ENCODE measurements around the gene STXBP5. TPM values are rescaled to one million over a fixed set of nuclear protein-coding genes. Genes with fewer than 3 reads are reported as not detected.
A peak's percentile ranks its signal among the peaks of the same experiment; 100 is the strongest.

STXBP5 gene
- total and polyA plus RNA-seq, 9 of the 15 experiments (the other 6 are each of a cell fraction or from before 2014, with no cell fraction given) = 23.3 to 172 (median 71.5) TPM

DNA sequence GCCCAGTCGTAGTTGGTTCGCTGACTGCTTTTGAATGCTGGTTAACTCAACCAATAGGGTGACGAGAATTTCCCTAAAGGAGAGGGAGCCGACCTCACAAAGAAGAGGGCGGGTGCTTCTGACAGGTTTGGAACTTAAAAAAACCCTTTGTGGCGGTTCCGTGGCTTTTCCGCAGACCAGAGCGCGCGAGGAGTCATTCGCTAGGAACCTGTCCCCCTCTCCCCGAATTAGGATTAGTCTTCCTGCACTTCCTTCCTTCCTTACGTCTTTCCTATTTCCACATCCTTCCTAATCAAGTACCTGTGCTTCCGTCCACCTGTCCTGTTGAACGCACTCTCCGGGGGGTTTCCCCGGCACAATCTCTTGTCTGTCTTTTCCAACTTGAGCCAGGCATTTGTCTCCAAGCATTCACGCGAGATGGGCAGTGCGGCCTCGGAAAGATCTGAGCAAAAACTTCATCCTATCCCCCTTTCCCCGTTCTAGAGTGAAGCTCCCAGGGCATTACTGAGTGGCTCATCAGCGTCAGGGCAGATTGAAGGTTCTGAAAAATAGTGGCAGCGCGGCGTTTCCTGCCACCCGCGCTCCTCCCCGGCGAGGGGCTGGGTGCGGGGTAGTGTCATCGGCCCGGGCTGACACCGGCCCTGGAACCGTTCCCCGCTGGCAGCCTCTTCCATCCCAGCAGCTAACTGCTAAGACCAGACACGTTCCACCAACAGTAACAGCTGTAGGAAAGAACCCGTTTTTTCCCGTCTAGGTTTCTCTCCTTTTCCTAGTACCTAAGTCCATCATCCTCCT lies 1.5 kb upstream of the STXBP5 start (continued):
- TF ChIP-seq, protein P1, sequence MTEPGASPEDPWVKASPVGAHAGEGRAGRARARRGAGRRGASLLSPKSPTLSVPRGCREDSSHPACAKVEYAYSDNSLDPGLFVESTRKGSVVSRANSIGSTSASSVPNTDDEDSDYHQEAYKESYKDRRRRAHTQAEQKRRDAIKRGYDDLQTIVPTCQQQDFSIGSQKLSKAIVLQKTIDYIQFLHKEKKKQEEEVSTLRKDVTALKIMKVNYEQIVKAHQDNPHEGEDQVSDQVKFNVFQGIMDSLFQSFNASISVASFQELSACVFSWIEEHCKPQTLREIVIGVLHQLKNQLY (CRISPR knock-in tag; conservative IDR thresholded peaks at IDR 0.05) = peak in 1 of 2 experiments; percentile 66; a peak in 1 of 4 replicates
- TF ChIP-seq MEF2A (IDR thresholded peaks at IDR 0.05; ENCODE audit: control insufficient read depth, low read depth, low read length) (0 out of 2 replicates have a peak, but pooled peaks have one; percentile 25), ARID1B (IDR thresholded peaks at IDR 0.05) (peak; percentile 55), POLR2G (IDR thresholded peaks at IDR 0.05; ENCODE audit: low read depth, low read length) (peak; percentile 80), POLR2AphosphoS2 (IDR thresholded peaks at IDR 0.05; ENCODE audit: low read length) (peak; percentile 97), SNRNP70 (optimal IDR thresholded peaks at IDR 0.05; ENCODE audit: low read depth, low read length) (no peak), BDP1 (IDR thresholded peaks at IDR 0.05; ENCODE audit: insufficient read depth, insufficient read length) (no peak), KAT2B (IDR thresholded peaks at IDR 0.05; ENCODE audit: low read depth, low read length) (no peak), RBM15 (IDR thresholded peaks at IDR 0.05; ENCODE audit: insufficient read depth, low read length) (no peak), MCM3 (IDR thresholded peaks at IDR 0.05) (no peak), MTA1 (IDR thresholded peaks at IDR 0.05; ENCODE audit: borderline replicate concordance) (peak; percentile 82), FOXK2 (conservative IDR thresholded peaks at IDR 0.05 in 1 of 2, IDR thresholded peaks at IDR 0.05 in 1 of 2; ENCODE audit: low read depth in 2 of 2) (peak; percentile 48 to 56; a peak in 3 of 4 replicates), MYNN (IDR thresholded peaks at IDR 0.05) (no peak), MYNN (CRISPR knock-in tag; IDR thresholded peaks at IDR 0.05) (no peak)
- TF ChIP-seq, protein P2, sequence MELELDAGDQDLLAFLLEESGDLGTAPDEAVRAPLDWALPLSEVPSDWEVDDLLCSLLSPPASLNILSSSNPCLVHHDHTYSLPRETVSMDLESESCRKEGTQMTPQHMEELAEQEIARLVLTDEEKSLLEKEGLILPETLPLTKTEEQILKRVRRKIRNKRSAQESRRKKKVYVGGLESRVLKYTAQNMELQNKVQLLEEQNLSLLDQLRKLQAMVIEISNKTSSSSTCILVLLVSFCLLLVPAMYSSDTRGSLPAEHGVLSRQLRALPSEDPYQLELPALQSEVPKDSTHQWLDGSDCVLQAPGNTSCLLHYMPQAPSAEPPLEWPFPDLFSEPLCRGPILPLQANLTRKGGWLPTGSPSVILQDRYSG (tag; conservative IDR thresholded peaks at IDR 0.05; ENCODE audit: low read depth) = no peak
- TF ChIP-seq, protein P3, sequence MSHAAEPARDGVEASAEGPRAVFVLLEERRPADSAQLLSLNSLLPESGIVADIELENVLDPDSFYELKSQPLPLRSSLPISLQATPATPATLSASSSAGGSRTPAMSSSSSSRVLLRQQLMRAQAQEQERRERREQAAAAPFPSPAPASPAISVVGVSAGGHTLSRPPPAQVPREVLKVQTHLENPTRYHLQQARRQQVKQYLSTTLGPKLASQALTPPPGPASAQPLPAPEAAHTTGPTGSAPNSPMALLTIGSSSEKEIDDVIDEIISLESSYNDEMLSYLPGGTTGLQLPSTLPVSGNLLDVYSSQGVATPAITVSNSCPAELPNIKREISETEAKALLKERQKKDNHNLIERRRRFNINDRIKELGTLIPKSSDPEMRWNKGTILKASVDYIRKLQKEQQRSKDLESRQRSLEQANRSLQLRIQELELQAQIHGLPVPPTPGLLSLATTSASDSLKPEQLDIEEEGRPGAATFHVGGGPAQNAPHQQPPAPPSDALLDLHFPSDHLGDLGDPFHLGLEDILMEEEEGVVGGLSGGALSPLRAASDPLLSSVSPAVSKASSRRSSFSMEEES (CRISPR knock-in tag; IDR thresholded peaks at IDR 0.05) = no peak
- TF ChIP-seq, protein P4, sequence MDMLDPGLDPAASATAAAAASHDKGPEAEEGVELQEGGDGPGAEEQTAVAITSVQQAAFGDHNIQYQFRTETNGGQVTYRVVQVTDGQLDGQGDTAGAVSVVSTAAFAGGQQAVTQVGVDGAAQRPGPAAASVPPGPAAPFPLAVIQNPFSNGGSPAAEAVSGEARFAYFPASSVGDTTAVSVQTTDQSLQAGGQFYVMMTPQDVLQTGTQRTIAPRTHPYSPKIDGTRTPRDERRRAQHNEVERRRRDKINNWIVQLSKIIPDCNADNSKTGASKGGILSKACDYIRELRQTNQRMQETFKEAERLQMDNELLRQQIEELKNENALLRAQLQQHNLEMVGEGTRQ (CRISPR knock-in tag; IDR thresholded peaks at IDR 0.05) = no peak
- TF ChIP-seq, protein P5, sequence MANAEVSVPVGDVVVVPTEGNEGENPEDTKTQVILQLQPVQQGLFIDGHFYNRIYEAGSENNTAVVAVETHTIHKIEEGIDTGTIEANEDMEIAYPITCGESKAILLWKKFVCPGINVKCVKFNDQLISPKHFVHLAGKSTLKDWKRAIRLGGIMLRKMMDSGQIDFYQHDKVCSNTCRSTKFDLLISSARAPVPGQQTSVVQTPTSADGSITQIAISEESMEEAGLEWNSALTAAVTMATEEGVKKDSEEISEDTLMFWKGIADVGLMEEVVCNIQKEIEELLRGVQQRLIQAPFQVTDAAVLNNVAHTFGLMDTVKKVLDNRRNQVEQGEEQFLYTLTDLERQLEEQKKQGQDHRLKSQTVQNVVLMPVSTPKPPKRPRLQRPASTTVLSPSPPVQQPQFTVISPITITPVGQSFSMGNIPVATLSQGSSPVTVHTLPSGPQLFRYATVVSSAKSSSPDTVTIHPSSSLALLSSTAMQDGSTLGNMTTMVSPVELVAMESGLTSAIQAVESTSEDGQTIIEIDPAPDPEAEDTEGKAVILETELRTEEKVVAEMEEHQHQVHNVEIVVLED (CRISPR knock-in tag; IDR thresholded peaks at IDR 0.05) = no peak

All from K562 (cell line).